TTC549 (cell line): ENCODE data around the gene CDC6.

Experiments
- FAIRE-seq: peaks from 2 replicates; lab custom pipeline; 2012; peaks lifted over from hg19 to GRCh38; lab: Jason Lieb, UNC

Gene CDC6

GRCh38 chr17:40323391-40324381 lies 36.0 kb downstream of the CDC6 start:
- FAIRE-seq, result no peak

DNA sequence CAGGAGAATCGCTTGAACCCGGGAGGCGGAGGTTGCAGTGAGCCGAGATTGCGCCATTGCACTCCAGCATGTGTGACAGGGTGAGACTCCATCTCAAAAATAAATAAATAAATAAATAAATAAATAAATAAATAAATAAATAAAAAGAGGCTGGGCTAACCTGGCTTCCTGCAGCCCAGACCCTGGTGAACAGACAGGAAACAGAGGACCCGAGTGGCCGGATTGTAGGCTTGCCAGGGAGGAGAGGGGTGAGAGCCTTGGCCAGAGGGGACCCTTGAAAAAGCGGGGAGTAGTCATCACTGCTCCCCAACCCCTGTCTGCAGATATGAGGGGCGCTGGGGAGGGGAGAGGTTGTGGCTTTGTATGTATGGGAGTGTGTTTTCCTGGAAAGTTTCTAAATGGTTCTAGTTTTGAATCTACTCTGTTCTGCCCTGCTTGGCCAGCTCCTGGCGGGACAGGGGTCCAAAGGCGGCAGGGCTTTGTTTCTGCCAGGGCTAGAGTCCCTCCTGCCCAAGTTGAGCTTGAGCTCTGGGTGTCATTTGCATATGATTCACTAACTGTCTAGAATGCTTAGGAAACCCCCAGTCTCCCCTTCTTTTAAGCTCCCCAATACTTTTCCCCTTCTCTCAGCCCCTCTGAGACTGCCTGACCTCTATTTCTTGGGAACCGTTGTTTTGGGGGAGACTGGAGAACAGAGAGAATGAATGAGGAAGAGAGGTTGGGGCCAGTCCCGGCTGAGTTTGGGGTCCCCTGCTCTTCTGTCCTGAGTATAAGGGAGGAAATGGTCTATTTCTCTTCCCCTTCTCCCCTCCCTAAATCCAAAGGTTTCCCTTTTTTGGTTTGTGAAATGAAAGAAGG lies 37.7 kb downstream of the CDC6 start:
- no peak for FAIRE-seq

DNA sequence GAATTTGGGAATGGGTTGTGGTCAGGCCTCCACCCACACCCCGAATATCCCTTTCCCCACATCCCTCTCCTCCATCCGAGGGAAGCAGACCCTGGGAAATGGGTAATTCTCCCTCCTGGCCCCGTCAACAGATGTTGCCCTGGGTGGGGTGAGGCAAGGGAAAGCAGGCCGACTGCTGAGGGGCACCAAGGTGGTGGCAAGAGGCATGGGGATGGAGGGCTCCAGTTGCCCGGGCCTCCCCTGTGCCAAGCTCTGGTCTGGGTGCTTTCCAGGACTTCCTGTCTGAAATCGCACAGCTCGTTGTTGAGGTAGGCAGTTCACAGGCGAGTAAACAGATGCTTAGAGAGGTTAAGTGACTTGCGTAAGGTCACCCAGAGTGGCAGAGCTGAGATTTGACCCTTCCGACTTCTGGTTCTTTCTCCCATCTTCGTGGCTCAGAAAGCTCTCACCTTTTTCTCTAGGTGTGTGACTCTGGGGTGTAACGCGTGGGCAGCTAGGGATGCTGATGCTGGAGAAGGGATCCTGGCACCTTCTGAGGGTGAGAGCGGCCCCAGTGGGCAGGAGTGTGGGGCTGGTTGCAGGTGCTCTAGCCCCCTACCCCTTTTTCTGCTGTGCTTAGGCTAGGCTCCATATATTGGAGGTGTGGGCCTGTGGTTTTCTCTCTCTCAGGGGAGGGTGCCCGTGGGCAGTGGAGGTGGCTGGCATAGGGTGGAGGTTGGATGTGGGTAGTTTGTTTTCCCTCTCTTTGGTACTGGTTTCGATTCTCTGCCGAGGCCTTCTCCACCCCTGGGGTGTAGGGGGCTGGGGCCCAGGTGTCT lies 38.5 kb downstream of the CDC6 start:
- no peak for FAIRE-seq

GRCh38 chr17:40326832-40327199 lies 39.1 kb downstream of the CDC6 start:
- FAIRE-seq, result no peak

- no peak for FAIRE-seq
Observed at GRCh38 chr17:40327244-40327729, 39.6 kb downstream of the CDC6 start.

DNA sequence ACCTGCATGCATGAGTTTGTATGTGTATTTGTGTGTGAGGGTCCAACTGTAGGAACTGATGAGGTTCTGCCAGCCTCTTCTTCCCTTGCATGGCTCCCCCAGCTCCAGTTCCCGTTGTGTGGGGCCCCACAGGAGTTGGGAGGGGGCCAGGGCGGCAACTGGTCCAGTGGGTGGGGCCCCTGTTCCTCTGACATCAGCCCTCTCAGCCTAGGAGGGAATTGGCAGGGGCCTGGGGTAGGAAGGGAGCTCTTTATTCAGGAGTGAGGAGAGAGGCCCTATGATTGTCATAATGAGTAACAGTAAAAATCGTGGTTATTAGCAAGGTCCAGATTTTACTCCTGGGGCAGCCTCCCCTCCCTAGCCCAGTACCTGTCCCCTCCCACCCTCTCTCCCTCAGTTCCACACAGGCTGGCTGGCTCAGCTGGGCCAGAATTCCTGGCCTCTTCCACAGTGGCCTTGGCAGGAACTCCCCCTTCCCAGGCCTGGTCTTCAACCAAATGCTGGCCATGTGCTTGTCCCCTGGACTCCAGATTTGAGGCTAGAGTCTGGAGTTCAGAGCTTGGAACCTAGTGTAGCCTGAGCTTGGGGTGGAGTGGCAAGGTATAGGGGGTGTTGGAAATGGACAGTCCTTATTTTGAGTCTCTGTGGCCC lies 40.2 kb downstream of the CDC6 start:
- FAIRE-seq, result no peak

DNA sequence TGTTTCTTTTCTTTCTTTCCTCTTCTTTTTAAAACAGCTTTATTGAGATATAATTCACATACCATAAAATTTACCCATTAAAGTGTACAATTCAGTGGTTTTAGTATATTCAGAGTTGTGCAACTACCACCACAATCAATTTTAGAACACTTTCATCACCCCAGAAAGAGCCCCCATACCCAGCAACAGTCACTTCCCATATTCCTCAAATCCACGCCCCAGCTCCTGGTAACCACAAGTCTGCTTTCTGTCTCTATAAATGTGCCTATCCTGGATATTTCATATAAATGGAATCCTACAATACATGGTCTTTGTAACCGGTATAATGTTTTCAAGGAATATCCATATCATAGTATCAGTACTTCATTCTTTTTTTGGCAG lies 40.7 kb downstream of the CDC6 start:
- FAIRE-seq, result no peak

GRCh38 chr17:40329839-40330794 lies 42.4 kb downstream of the CDC6 start:
- no peak for FAIRE-seq

GRCh38 chr17:40330850-40331470 lies 43.3 kb downstream of the CDC6 start:
- FAIRE-seq, result no peak

DNA sequence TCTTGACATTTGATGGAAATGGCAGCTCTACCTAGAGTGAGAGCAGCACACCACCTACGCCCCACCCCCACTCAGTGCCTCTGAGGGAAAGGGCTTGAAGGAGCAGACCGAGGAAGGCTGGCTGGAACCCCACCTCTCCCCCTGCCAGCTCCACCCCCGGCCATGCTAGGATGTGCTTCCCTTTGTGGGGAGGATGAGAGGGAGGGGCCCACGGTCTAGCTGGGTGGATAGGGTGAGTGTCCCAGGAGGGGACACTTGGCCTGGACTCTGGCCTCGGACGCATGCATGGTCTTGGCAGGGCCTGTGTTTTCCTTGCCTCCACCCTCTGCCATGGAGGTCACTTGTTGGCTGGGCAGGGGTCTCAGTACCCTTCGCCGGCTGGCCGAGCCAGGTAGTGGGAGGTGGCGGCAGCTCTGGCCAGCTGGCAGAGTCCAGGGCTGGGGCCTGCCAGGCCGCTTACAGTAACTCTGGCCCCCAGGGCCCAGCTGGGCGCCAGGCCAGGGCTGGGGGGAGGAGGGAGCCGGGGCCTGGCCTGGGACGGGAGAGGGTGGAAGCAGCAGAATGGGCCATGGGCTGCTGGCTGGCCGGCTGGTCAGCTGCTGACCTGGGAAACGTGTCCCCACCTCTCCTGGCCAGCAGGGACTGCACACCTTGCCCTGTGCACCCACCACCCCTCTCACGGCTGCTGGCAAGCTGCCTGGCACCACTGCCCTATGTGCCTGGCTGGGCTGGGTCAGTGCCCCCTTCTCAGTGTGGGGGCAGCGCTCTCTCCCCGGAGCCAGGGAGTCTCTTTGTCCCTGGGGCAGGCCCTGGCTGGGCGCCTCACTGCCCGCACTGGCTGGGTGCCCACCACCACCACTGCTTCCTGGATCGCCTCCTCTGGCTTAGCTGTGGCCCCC lies 44.3 kb downstream of the CDC6 start:
- FAIRE-seq, result no peak

DNA sequence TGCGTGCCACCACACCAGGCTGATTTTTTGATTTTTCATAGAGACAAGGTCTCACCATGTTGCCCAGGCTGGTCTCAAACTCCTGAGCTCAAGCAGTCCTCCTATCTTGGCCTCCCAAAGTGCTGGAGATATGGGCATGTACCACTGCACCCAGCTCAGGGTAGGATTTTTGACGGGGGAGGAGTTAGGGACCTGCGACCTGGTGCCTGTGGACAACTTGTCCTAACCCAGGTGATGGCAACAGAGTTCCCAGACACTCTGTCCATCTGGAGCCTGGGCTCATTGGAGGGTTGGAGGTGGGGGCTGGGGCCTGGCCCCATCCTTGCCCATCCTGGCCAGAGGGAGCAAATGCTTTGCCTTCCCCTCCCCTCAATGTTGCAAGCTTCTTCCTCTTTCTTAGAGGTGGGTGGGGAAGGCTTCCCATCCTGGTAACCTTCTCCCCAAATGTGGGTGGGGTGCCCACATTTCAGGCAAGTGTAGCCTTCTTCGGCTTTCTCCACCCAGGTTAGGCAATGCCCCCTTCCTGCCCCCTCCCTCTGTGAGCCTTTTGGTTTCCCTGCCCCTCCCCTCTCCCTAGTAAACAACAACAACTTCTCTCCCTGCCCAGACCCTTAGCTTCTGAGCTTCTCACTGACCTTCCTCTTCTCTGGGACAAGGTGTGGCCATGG lies 46.2 kb downstream of the CDC6 start:
- no peak for FAIRE-seq

DNA sequence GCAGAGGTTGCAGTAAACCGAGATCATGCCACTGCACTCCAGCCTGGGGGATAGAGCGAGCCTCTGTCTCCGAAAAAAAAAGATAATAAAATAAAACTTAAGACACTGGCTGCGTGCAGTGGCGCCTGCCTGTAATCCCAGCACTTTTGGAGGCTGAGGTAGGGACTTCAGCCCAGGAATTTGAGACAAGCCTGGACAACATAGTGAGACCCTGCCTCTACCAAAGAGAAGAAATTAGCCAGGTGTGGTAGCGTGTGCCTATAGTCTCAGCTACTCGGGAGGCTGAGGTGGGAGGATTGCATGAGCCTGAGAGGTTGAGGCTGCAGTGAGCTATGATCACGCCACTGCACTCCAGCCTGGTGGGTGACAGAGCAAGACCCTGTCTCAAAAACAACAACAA lies 47.9 kb downstream of the CDC6 start:
- no peak for FAIRE-seq

GRCh38 chr17:40337351-40337750 lies 49.7 kb downstream of the CDC6 start:
- FAIRE-seq, result no peak

DNA sequence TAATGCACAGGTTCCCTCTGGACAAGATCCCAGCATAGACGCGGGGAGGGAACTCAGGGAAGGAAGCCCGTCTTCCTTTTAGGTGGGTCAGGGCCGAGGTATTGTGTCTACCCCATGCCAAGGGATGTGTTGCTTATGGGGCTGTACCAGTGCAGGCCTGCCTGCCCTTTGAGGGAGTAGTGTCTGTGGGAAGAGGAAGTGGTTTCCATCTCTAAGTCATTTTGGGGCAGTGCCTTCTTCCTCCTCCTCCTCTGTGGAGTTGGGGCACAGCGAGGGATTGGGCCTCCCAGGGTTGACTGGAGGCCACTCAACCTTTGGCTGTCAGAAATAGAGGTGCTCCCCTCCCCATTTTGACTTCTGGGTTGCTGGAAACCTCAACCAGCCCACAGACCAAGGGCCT lies 50.4 kb downstream of the CDC6 start:
- FAIRE-seq, result no peak

- FAIRE-seq, result no peak
Observed at GRCh38 chr17:40338941-40339649, 51.4 kb downstream of the CDC6 start.

DNA sequence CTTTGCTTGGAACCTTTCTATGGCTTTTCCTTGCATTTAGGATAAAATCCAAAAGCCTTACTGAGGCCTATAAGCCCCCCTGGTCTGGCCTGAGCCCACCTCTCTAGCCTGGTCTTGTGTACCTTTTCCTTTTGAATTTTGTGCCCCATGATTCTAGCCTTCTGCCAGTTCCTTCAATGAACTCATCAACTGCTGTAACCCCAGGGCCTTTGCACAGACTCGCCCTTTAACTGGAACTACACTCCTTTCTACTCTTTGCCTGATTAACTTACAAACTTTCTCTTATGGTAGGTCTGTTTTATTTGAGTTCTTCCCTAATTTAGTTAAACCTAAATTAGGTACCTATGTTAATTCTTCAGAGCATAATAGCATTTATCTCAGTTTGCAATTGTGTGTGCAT lies 52.6 kb downstream of the CDC6 start:
- FAIRE-seq, result no peak

DNA sequence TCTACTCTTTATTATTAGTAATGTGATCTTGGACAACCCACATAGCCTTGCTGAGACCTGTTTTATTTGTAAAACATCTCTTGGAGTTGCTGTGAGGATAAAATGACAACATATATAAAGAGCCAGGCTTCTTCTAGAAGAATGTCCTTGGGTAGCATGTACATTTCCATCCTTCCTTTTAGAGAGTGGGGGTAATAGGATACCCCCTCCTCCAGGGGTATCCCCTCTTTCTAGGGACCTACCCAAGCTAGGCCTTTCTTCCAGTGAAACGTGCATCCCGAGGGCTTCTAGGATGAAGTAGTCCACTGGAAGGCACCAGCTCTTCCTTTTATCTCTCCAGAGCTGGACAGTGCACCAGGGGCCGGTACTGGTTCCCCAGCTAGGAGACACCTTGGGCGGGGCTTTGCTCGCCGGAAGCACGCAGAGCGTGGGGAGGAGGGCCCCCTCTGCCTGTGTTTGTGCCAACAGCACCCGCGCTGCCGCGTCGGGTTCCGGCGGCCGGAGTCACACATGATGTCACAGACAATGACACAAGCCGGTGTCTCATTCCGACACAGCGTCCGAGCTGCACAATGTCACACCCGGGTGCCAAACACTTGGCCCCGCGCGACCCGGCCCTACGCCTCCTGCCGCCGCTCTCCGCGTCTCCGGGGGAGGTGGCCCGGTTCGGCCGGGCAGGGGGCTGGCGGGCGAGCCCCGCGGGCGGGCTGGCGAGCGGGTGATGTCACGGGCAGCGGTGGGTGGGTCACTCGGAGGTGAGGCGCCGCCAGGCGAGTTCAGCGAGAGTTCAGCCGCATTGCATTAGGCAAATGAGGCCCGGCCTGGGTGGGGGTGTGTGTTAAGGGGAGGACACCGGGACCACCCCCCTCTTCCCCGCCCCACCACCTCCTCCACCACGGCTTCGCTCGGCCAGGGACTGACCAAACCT lies 53.5 kb downstream of the CDC6 start:
- no peak for FAIRE-seq
